NCI-H2107 (cell line): ENCODE results near the gene CLK3.
"Not testable (repeated sequence)": the region's sequence is repeated elsewhere in the genome, so short reads cannot be mapped to it uniquely, and the experiment has no call there.

Experiments
- DNase-seq: peaks from one replicate; lab custom pipeline; 2025; lab: John Stamatoyannopoulos, UW

CLK3 gene

GRCh38 chr15:74642734-74643664 lies 27.4 kb downstream of the CLK3 start:
- no peak for DNase-seq

- DNase-seq = no peak
Measured at GRCh38 chr15:74643665-74644204, 28.1 kb downstream of the CLK3 start.

GRCh38 chr15:74646480-74646879 lies 30.8 kb downstream of the CLK3 start:
- DNase-seq = no peak

- no peak for DNase-seq
Measured at GRCh38 chr15:74648051-74648842, 32.6 kb downstream of the CLK3 start.

GRCh38 chr15:74651242-74651741 lies 35.7 kb downstream of the CLK3 start:
- no peak for DNase-seq

- DNase-seq = no peak
Measured at GRCh38 chr15:74653426-74654102, 37.9 kb downstream of the CLK3 start.

GRCh38 chr15:74655424-74655823 lies 39.8 kb downstream of the CLK3 start:
- no peak for DNase-seq

- DNase-seq = no peak
Measured at GRCh38 chr15:74656935-74657535, 41.4 kb downstream of the CLK3 start.

GRCh38 chr15:74657846-74658245 lies 42.2 kb downstream of the CLK3 start:
- no peak for DNase-seq

- not testable (repeated sequence) for DNase-seq
Measured at GRCh38 chr15:74661280-74661679, 45.6 kb downstream of the CLK3 start.

GRCh38 chr15:74662064-74662860 lies 46.6 kb downstream of the CLK3 start:
- no peak for DNase-seq

- DNase-seq = no peak
Measured at GRCh38 chr15:74663303-74664027, 47.8 kb downstream of the CLK3 start.

- no peak for DNase-seq
Measured at GRCh38 chr15:74664028-74664616, 48.5 kb downstream of the CLK3 start.

- DNase-seq = no peak
Measured at GRCh38 chr15:74664670-74665069, 49.0 kb downstream of the CLK3 start.

GRCh38 chr15:74667975-74668374 lies 52.3 kb downstream of the CLK3 start:
- no peak for DNase-seq

GRCh38 chr15:74669627-74670026 lies 54.0 kb downstream of the CLK3 start:
- DNase-seq = no peak

GRCh38 chr15:74674161-74674560 lies 58.5 kb downstream of the CLK3 start:
- no peak for DNase-seq

- no peak for DNase-seq
Measured at GRCh38 chr15:74676801-74677200, 61.2 kb downstream of the CLK3 start.
